ENCODE measurements around the gene BANF2. TPM values are rescaled to one million over a fixed set of nuclear protein-coding genes. Genes with fewer than 3 reads are reported as not detected.

BANF2 gene
- total and polyA plus RNA-seq, 2 of the 13 experiments (the other 11 are each of a cell fraction or from before 2014, with no cell fraction given): 0.35 TPM; not detected in 1

DNA sequence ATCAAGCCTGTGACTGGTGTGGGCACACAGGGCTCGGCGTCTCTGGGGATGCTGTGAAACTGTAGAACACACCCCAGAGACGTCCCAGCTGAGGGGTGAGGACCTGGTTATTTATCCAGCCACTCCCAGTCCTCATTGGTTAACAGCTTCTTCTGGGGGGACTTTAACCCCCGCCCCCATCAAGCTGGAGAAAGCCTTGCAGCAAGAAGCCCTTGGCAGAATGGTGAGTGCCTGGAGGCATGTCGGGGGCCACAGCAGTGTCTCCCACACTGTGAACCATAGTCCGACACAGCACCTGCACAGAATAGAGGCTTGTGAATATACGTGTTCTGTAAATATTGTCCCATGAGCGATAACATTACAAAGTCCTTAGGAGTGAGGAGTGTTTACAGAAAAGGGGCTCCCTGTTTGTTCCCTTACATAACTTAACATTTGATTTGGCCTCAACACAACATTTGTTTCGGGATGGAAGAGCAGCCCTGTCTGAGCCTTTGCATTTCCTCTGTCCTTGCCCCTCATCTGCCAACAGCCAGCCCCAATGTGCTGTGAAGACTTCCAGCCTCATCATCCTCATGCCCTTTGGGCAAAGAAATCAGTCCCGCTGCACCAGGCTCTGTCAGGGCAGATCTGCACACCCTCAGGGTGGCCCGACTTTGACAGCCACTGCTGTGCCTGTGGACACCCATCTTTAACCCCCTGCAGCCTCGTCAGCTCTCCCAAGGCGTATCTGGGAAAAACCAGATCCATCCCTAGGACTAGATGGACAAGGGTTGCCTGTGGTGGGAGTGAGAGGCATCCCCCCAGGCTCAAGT lies 15.5 kb upstream of the BANF2 start (continued):
- TF ChIP-seq, protein P1, sequence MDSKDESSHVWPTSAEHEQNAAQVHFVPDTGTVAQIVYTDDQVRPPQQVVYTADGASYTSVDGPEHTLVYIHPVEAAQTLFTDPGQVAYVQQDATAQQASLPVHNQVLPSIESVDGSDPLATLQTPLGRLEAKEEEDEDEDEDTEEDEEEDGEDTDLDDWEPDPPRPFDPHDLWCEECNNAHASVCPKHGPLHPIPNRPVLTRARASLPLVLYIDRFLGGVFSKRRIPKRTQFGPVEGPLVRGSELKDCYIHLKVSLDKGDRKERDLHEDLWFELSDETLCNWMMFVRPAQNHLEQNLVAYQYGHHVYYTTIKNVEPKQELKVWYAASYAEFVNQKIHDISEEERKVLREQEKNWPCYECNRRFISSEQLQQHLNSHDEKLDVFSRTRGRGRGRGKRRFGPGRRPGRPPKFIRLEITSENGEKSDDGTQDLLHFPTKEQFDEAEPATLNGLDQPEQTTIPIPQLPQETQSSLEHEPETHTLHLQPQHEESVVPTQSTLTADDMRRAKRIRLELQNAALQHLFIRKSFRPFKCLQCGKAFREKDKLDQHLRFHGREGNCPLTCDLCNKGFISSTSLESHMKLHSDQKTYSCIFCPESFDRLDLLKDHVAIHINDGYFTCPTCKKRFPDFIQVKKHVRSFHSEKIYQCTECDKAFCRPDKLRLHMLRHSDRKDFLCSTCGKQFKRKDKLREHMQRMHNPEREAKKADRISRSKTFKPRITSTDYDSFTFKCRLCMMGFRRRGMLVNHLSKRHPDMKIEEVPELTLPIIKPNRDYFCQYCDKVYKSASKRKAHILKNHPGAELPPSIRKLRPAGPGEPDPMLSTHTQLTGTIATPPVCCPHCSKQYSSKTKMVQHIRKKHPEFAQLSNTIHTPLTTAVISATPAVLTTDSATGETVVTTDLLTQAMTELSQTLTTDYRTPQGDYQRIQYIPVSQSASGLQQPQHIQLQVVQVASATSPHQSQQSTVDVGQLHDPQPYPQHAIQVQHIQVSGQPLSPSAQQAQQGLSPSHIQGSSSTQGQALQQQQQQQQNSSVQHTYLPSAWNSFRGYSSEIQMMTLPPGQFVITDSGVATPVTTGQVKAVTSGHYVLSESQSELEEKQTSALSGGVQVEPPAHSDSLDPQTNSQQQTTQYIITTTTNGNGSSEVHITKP (CRISPR knock-in tag; IDR thresholded peaks at IDR 0.05; ENCODE audit: low read depth): peak; percentile 46; the same call in 1 of the 2 replicates
- TF ChIP-seq SP5 (CRISPR knock-in tag; IDR thresholded peaks at IDR 0.05; ENCODE audit: borderline replicate concordance, low read depth) (peak; percentile 90), ATF7 (IDR thresholded peaks at IDR 0.05) (no peak), ATF7 (CRISPR knock-in tag; IDR thresholded peaks at IDR 0.05) (peak; percentile 74), ZNF205 (CRISPR knock-in tag; IDR thresholded peaks at IDR 0.05) (peak; percentile 98), ZNF7 (CRISPR knock-in tag; IDR thresholded peaks at IDR 0.05) (no peak), ZNF468 (CRISPR knock-in tag; IDR thresholded peaks at IDR 0.05) (no peak), TSC22D2 (CRISPR knock-in tag; IDR thresholded peaks at IDR 0.05; ENCODE audit: borderline replicate concordance) (peak; percentile 86; the same call in 1 of the 2 replicates), BCLAF1 (IDR thresholded peaks at IDR 0.05) (no peak), SMAD1 (CRISPR knock-in tag; IDR thresholded peaks at IDR 0.05; ENCODE audit: borderline replicate concordance, low read depth) (peak; percentile 84; the same call in 1 of the 2 replicates), RAD51 (IDR thresholded peaks at IDR 0.05; ENCODE audit: borderline replicate concordance) (no peak), YEATS4 (CRISPR knock-in tag; IDR thresholded peaks at IDR 0.05; ENCODE audit: borderline replicate concordance) (peak; percentile 72; the same call in 1 of the 2 replicates), ZNF101 (CRISPR knock-in tag; IDR thresholded peaks at IDR 0.05; ENCODE audit: borderline replicate concordance, low read depth) (no peak)
- TF ChIP-seq, protein P2, sequence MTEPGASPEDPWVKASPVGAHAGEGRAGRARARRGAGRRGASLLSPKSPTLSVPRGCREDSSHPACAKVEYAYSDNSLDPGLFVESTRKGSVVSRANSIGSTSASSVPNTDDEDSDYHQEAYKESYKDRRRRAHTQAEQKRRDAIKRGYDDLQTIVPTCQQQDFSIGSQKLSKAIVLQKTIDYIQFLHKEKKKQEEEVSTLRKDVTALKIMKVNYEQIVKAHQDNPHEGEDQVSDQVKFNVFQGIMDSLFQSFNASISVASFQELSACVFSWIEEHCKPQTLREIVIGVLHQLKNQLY (CRISPR knock-in tag; IDR thresholded peaks at IDR 0.05): peak; percentile 94
- TF ChIP-seq, protein P3, sequence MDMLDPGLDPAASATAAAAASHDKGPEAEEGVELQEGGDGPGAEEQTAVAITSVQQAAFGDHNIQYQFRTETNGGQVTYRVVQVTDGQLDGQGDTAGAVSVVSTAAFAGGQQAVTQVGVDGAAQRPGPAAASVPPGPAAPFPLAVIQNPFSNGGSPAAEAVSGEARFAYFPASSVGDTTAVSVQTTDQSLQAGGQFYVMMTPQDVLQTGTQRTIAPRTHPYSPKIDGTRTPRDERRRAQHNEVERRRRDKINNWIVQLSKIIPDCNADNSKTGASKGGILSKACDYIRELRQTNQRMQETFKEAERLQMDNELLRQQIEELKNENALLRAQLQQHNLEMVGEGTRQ (IDR thresholded peaks at IDR 0.05; ENCODE audit: low read depth, low read length): 0 out of 2 replicates have a peak, but pooled peaks have one; percentile 20
- TF ChIP-seq, protein P3 (CRISPR knock-in tag; IDR thresholded peaks at IDR 0.05; ENCODE audit: borderline replicate concordance): no peak; the same call in 1 of the 2 replicates

All from HepG2 (cell line).